VCaP (cell line): Measurements from ENCODE around the gene CBX6.
"Not testable (repeated sequence)": the region's sequence is repeated elsewhere in the genome, so short reads cannot be mapped to it uniquely, and the experiment has no call there.

ENCODE experiments used
- H3K27ac ChIP-seq: fragments of 450-650 bp; 2 replicates; pipeline ENCODE4 v1.5.1; 2017
- TF ChIP-seq, protein P1 (sequence below): fragments of 450-650 bp; conservative IDR thresholded peaks from 2 replicates; pipeline ENCODE4 v1.5.1; 2017; ENCODE audit warnings: mild to moderate bottlenecking, moderate library complexity

Gene CBX6

DNA sequence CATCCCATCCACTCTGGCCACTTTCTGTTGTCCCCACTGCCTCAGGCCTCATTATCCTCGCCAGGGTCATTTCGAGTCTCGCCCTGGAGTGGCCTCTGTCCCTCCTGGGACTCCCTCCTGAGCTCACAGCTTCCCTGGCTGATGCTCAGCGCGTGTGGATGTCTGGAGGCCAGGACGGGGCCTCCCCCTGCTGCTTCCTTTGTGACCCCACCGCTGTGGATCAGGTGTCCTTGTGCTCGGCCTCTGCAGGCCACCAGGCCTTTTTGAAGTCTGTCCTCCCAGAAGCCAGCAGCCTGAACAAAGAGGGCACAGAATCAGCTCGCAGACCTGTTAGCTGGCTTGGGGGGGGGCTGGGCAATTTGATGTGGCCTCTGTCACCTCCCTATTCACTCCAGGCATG lies 13.5 kb downstream of the CBX6 start:
- TF ChIP-seq, protein P1, sequence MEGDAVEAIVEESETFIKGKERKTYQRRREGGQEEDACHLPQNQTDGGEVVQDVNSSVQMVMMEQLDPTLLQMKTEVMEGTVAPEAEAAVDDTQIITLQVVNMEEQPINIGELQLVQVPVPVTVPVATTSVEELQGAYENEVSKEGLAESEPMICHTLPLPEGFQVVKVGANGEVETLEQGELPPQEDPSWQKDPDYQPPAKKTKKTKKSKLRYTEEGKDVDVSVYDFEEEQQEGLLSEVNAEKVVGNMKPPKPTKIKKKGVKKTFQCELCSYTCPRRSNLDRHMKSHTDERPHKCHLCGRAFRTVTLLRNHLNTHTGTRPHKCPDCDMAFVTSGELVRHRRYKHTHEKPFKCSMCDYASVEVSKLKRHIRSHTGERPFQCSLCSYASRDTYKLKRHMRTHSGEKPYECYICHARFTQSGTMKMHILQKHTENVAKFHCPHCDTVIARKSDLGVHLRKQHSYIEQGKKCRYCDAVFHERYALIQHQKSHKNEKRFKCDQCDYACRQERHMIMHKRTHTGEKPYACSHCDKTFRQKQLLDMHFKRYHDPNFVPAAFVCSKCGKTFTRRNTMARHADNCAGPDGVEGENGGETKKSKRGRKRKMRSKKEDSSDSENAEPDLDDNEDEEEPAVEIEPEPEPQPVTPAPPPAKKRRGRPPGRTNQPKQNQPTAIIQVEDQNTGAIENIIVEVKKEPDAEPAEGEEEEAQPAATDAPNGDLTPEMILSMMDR: no peak
- no peak overlapping the region for H3K27ac ChIP-seq

DNA sequence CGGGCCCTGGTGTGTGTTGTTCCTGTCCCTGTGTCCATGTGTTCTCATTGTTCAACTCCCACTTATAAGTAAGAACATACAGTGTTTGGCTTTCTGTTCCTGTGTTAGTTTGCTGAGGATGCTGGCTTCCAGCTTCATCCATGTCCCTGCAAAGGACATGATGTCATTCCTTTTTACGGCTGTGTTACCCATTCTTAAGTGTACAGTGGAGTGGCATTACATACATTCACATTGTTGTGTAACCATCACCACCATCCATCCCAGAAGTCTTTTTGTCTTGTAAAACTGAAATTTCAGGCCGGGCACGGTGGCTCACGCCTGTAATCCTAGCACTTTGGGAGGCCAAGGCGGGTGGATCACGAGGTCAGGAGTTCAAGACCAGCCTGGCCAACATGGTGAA lies 17.5 kb downstream of the CBX6 start:
- H3K27ac ChIP-seq: not testable (repeated sequence)

DNA sequence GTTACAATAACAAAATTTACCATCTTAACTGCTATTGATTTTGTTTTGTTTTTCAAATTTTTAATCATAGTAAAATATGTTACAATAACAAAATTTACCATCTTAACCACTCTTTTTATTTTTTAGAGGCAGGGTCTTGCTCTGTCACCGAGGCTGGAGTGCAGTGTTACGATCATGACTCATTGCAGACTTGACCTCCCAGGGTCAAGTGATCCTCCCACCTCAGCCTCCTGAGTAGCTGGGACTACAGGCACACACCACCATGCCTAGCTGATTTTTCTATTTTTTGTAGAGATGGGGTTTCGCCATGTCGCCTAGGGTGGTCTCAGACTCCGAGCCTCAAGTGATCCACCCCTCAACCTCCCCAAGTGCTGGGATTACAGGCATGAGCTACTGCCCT lies 18.1 kb downstream of the CBX6 start:
- H3K27ac ChIP-seq: not testable (repeated sequence)

DNA sequence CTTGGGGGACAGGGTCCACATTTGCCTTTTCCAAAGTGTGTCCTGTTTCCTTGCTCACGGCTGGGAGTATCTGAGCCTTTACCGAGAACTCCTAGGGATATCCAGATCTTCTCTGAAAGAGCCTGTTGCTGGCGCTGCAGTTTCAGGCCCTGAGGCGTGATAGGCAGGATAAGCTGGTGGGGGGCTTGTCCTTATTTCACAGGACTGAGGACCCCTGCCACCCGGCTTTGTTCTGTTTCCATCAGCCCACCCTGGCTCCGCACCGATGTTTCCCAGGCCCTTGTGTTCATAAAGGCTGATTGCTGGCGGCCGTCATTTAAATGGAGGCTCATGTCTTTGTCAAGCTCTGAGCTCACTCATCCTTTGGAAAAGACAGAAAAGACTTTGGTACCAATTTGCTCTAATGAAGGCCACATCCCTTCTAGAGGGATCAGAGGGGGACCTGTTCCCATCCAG lies 18.8 kb downstream of the CBX6 start:
- no peak overlapping the region for H3K27ac ChIP-seq
- TF ChIP-seq, protein P1: no peak

DNA sequence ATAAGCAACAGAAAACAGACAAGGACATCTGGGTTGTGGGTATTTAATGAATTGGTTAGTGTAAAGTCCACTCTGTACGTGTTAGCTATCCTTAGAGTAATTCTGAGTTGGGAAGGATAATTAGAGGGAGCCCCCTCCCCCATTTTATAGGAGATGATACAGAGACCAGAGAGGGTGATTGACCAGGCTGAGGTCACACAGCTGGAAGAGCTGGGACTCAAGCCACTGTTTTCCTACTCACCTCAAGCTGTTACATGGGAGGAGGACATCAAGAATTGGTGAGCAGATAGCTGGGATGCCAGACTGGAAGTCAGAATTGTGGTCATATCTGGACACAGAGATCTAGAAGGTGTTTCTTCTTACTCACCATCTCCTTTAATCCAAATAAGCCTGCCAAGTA lies 19.5 kb downstream of the CBX6 start:
- H3K27ac ChIP-seq: no peak overlapping the region
- TF ChIP-seq, protein P1: no peak

GRCh38 chr22:38850941-38851849 lies 20.8 kb downstream of the CBX6 start:
- TF ChIP-seq, protein P1: no peak
- H3K27ac ChIP-seq: no peak overlapping the region

GRCh38 chr22:38850399-38850798 lies 21.6 kb downstream of the CBX6 start:
- TF ChIP-seq, protein P1: no peak
- no peak overlapping the region for H3K27ac ChIP-seq

DNA sequence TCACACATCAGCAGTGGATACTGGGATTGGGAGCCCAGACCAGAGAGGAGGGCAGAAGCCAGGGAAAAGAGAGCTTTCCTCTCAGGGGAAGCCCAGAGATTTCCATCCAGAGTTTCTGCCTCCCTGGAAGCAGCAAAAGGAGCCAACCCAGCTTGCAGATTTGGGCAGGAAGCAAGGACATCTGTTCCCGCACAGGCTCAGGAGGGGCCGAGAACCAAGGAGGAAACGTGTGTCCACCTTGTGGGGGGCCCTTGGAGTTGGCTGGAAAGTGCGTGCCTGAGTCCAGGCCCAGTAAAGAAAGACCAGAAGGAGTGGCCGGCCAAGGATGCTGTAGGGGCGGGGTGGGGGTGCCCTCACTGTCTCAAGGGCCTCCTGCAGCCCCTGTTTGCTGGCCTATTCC lies 22.2 kb downstream of the CBX6 start:
- no peak overlapping the region for H3K27ac ChIP-seq
- TF ChIP-seq, protein P1: no peak
